Panc1 (cell line): Measurements from ENCODE around the gene RXRG. TPM values are rescaled to one million over a fixed set of nuclear protein-coding genes. Genes with fewer than 3 reads are reported as not detected.

ENCODE experiments used
- ATAC-seq: fragments of 200-7000 bp; cut with Tn5 transposase; 2 replicates; pipeline ENCODE4 v1.9.1; 2020; ENCODE audit warnings: mild to moderate bottlenecking, moderate library complexity
- BruUV-seq: library from RNA; stranded (reverse); fragments of 400-500 nt; replicated peaks from 2 replicates; lab custom pipeline; 2021; lab: Mats Ljungman, UMichigan
- CTCF ChIA-PET: fragments of 300-600 bp; sonication (Branson Sonifier 250); formaldehyde crosslinking; loops from one replicate; lab custom pipeline; 2022; ENCODE audit warnings: antibody characterized with exemption; lab: Charles Lee
- POLR2A ChIA-PET: fragments of 300-600 bp; sonication (Branson Sonifier 250); formaldehyde crosslinking; loops from one replicate; lab custom pipeline; 2022; ENCODE audit warnings: antibody characterized with exemption; lab: Charles Lee
- DNase-seq: peaks from one replicate; pipeline ENCODE4 v3.0.0-alpha.2; 2010; ENCODE audit warnings: low read depth, low spot score
- H3K27ac ChIP-seq: 2 replicates; pipeline ENCODE4 v1.5.1; 2011; ENCODE audit warnings: mild to moderate bottlenecking, low read length, inconsistent platforms
- H3K27me3 ChIP-seq: fragments of 200-500 bp; sonication (Bioruptor generic); 2 replicates; pipeline ENCODE4 v1.6.0; 2014; ENCODE audit warnings: low read length, inconsistent platforms; ENCODE audit not compliant: control insufficient read depth, insufficient read depth
- H3K36me3 ChIP-seq: fragments of 200-500 bp; sonication (Bioruptor generic); 2 replicates; pipeline ENCODE4 v1.5.1; 2014; ENCODE audit warnings: inconsistent platforms, mild to moderate bottlenecking, low read length, moderate library complexity; ENCODE audit not compliant: control insufficient read depth, insufficient read depth
- H3K4me1 ChIP-seq: 2 replicates; pipeline ENCODE4 v1.5.1; 2011; ENCODE audit warnings: inconsistent platforms, mild to moderate bottlenecking, low read length, moderate library complexity; ENCODE audit not compliant: control insufficient read depth, insufficient read depth
- H3K4me3 ChIP-seq, 2 experiments: 2 replicates each; pipeline ENCODE4 v1.5.1; 2011 to 2012; ENCODE audit warnings: low read depth in 2 of 2, low read length in 2 of 2, mild to moderate bottlenecking in 2 of 2, inconsistent platforms in 1 of 2, moderate library complexity in 1 of 2
- H3K9me3 ChIP-seq: fragments of 200-500 bp; sonication (Bioruptor generic); 2 replicates; pipeline ENCODE4 v1.5.1; 2014; ENCODE audit warnings: low read depth, mild to moderate bottlenecking, inconsistent platforms, low read length, moderate library complexity; ENCODE audit not compliant: control insufficient read depth, insufficient read depth
- CTCF ChIP-seq: fragments of 450-650 bp; IDR thresholded peaks from 2 replicates; pipeline ENCODE4 v1.5.1; 2017; ENCODE audit warnings: mild to moderate bottlenecking
- POLR2AphosphoS5 ChIP-seq: IDR thresholded peaks from 2 replicates; pipeline ENCODE4 v1.6.1; 2012; ENCODE audit warnings: mild to moderate bottlenecking, low read depth, low read length, moderate library complexity
- REST ChIP-seq, 2 experiments: IDR thresholded peaks; 2 replicates each; pipeline ENCODE4 v1.6.1; 2011 to 2012; ENCODE audit warnings: low read depth in 2 of 2, control low read depth in 1 of 2, low read length in 1 of 2, mild to moderate bottlenecking in 1 of 2, moderate library complexity in 1 of 2; ENCODE audit not compliant: insufficient read depth in 1 of 2
- SIN3A ChIP-seq: IDR thresholded peaks from 2 replicates; pipeline ENCODE4 v1.6.1; 2012; ENCODE audit warnings: low read depth, mild to moderate bottlenecking, low read length, moderate library complexity, borderline replicate concordance; ENCODE audit not compliant: insufficient read depth
- TCF7L2 ChIP-seq: IDR thresholded peaks from 2 replicates; pipeline ENCODE4 v1.6.1; 2011; ENCODE audit warnings: mild to moderate bottlenecking, low read depth, low read length, inconsistent platforms
- in situ Hi-C: cut with HindIII; loops from 2 replicates; pipeline ENCODE4 v1.10.0; 2016; ENCODE audit warnings: low sequenced_read_pairs, low pct_unique_long_range_greater_than_20kb
- intact Hi-C: fragments of 100-400 bp; cut with micrococcal nuclease; formaldehyde crosslinking; loops from one replicate; pipeline ENCODE4 v1.10.0; 2022; ENCODE audit not compliant: unreplicated experiment
- total RNA-seq: library from RNA; stranded (reverse); gene quantifications from one replicate; pipeline ENCODE4 v1.2.1, GENCODE V29; 2021; ENCODE audit not compliant: unreplicated experiment

The RXRG gene
- total RNA-seq, 1 experiment from 2014 or later: not detected

- intact Hi-C loops: no loop called here
- ChIA-PET CTCF (no interaction called here), POLR2A (no interaction called here)
- TF ChIP-seq CTCF: no peak
- no peak for TF ChIP-seq POLR2AphosphoS5
- TF ChIP-seq TCF7L2: no peak
- TF ChIP-seq REST (IDR thresholded peaks at IDR 0.05; ENCODE audit: insufficient read depth in 1 of 2, low read depth in 2 of 2, low read length in 1 of 2): no peak
- TF ChIP-seq SIN3A: no peak
- ATAC-seq: no peak
- no TSS peak for BruUV-seq
- no peaks in the 10 kb centered on the region for H3K4me1 ChIP-seq
- no peaks in the 10 kb centered on the region for H3K9me3 ChIP-seq
- no peaks in the 10 kb centered on the region; the same call in 1 of the 2 replicates for H3K27me3 ChIP-seq
- no peak overlapping the region for H3K27ac ChIP-seq
- in situ Hi-C loops: no loop called here
- H3K4me3 ChIP-seq: no peak overlapping the region
- H3K36me3 ChIP-seq: no peaks in the 10 kb centered on the region
- no peak for DNase-seq
These were observed 29.3 kb upstream of the RXRG start for GRCh38 chr1:165474196-165474595.

- Histone ChIP-seq H3K4me1 (no peaks in the 10 kb centered on the region), H3K9me3 (no peaks in the 10 kb centered on the region), H3K27ac (no peak overlapping the region), H3K4me3 (no peak overlapping the region), H3K27me3 (no peaks in the 10 kb centered on the region; the same call in 1 of the 2 replicates), H3K36me3 (no peaks in the 10 kb centered on the region)
- BruUV-seq: no TSS peak
- in situ Hi-C loops: no loop called here
- ChIA-PET POLR2A (no interaction called here), CTCF (no interaction called here)
- TF ChIP-seq POLR2AphosphoS5 (no peak), SIN3A (no peak), TCF7L2 (no peak), CTCF (no peak), REST (IDR thresholded peaks at IDR 0.05; ENCODE audit: insufficient read depth in 1 of 2, low read depth in 2 of 2, low read length in 1 of 2) (no peak)
- ATAC-seq: no peak
- intact Hi-C loops: no loop called here
- no peak for DNase-seq
These were observed 28.2 kb upstream of the RXRG start for GRCh38 chr1:165473081-165473480.
